Esophagus (tissue), 2 donors: ENCODE results near the gene PCSK4. TPM values are rescaled to one million over a fixed set of nuclear protein-coding genes. Genes with fewer than 3 reads are reported as not detected.

Experiments used
- H3K27ac ChIP-seq, 2 donors: one replicate each; pipeline ENCODE4 v1.5.1; 2013; ENCODE audit warnings: low read depth in 2 of 2, mild to moderate bottlenecking in 2 of 2, inconsistent platforms in 1 of 2, low read length in 1 of 2, moderate library complexity in 1 of 2
- H3K27me3 ChIP-seq, 2 donors: one replicate each; pipeline ENCODE4 v1.6.1; 2013; ENCODE audit warnings: low read length in 2 of 2, control low read depth in 1 of 2, mild to moderate bottlenecking in 1 of 2; ENCODE audit not compliant: insufficient read depth in 2 of 2, control insufficient read depth in 1 of 2
- H3K36me3 ChIP-seq, 2 donors: one replicate each; pipeline ENCODE4 v1.6.1; 2013; ENCODE audit warnings: low read length in 1 of 2; ENCODE audit not compliant: control insufficient read depth in 2 of 2, insufficient read depth in 2 of 2
- H3K4me1 ChIP-seq, 2 donors: one replicate each; pipeline ENCODE4 v1.6.1; 2013; ENCODE audit warnings: low read length in 1 of 2; ENCODE audit not compliant: control insufficient read depth in 2 of 2, insufficient read depth in 2 of 2
- H3K4me3 ChIP-seq, 2 donors: one replicate each; pipeline ENCODE4 v1.5.1; 2013; ENCODE audit warnings: low read length in 2 of 2, mild to moderate bottlenecking in 2 of 2, low read depth in 1 of 2, moderate library complexity in 1 of 2
- H3K9me3 ChIP-seq, 2 donors: one replicate each; pipeline ENCODE4 v1.6.1; 2013; ENCODE audit warnings: mild to moderate bottlenecking in 2 of 2, low read depth in 1 of 2, low read length in 1 of 2, moderate library complexity in 1 of 2; ENCODE audit not compliant: control insufficient read depth in 2 of 2, insufficient read depth in 1 of 2
- WGBS, 2 donors: extraction: QIAGEN DNeasy Blood & Tissue Kit; methylation state at CpG; one replicate each; pipeline ENCODE4 v1.1.7; 2013; 5-methylcytosine and 5-hydroxymethylcytosine counted together
- polyA plus RNA-seq, 2 donors: library from polyadenylated mRNA; stranded (reverse); fragments of 200-250 nt; gene quantifications; one replicate each; pipeline ENCODE4 v1.2.3, GENCODE V29; 2013
- donor health status: healthy with polysubstance abuse.
- donor health status: Bipolar disorder and iron deficiency.

Gene PCSK4
- polyA plus RNA-seq, 2 donors, result 1.9 to 4.0 TPM

DNA sequence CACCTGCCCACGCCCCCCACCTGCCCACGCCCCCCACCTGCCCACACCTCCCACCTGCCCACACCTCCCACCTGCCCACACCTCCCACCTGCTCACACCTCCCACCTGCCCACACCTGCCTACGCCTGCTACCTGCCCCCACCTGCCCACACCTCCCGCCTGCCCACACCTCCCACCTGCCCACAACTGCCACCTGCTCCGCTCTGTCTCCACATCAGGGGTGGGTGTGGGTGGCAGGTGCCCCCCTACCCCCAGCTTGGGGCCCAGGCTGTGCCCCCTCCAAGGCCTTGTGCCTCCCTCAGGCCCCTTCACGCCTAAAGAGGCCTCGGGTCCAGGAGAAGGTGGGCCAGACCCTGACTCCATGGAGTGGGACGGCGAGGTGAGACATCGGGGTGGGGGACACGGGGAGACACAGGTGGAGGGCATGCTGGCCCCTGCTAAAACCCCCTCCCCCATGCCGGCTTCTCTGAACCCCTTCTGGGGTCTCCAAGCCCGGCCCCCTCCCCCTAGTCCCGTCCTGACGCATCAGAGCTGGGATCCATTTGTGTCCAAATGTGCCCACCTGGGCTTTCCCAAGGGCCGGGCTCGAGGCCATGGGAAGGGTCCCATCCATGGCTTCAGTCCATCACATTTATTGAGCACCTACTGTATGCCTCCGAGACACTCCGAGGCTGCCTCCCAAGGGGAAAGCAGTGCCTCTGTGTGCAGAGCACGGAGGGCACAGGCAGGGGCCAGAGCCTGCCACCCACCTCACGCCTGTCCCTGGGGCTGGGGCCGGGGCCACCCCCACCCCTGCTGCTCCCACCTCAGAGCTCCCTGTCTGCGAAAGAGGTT, 38.7 kb upstream of the PCSK4 start:
- H3K4me1 ChIP-seq, result peaks cover 3 to 4% of the 10 kb centered on the region in 2 donors
- H3K27me3 ChIP-seq, result peaks cover 0 to 3% of the 10 kb centered on the region in 2 donors
- H3K9me3 ChIP-seq, result peaks cover 3% of the 10 kb centered on the region in 2 donors
- H3K36me3 ChIP-seq, result no peaks in the 10 kb centered on the region
- no peak overlapping the region for H3K4me3 ChIP-seq
- 70 to 80% methylated on average over 22 to 23 of the region's 23 CpGs for WGBS, 2 donors
- no peak overlapping the region for H3K27ac ChIP-seq

DNA sequence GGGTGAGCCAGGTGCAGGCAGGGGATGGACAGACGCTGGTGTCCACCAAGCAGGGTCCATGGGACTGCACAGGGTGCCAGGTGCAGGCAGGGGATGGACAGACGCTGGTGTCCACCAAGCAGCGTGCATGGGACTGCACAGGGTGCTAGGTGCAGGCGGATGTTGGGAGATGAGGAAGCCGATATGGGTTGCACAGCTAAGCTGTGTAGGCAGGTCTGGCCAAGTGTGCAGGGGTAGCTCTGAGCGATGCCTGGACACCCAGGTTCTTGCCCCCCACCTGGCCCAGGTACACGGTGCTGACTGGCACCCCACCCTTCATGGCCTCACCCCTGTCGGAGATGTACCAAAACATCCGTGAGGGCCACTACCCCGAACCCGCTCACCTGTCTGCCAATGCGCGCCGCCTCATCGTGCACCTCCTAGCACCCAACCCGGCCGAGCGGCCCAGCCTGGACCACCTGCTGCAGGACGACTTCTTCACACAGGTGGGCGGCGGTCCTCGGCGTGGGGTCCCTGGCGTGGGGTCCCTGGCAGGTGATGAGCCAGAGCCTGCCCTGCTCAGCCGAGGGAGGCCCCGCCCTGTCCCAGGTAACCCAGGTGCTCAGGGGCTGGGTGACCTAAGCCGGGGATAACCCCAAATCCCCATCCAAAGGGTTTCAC, 37.6 kb upstream of the PCSK4 start:
- WGBS, 2 donors, result 74 to 78% methylated on average over 27 of the region's 27 CpGs
- H3K9me3 ChIP-seq, result peaks cover 3% of the 10 kb centered on the region in 2 donors
- no peaks in the 10 kb centered on the region for H3K36me3 ChIP-seq
- H3K4me1 ChIP-seq, result peaks cover 3 to 4% of the 10 kb centered on the region in 2 donors
- peaks cover 0 to 7% of the 10 kb centered on the region in 2 donors for H3K27me3 ChIP-seq
- H3K4me3 ChIP-seq, result no peak overlapping the region
- no peak overlapping the region for H3K27ac ChIP-seq

DNA sequence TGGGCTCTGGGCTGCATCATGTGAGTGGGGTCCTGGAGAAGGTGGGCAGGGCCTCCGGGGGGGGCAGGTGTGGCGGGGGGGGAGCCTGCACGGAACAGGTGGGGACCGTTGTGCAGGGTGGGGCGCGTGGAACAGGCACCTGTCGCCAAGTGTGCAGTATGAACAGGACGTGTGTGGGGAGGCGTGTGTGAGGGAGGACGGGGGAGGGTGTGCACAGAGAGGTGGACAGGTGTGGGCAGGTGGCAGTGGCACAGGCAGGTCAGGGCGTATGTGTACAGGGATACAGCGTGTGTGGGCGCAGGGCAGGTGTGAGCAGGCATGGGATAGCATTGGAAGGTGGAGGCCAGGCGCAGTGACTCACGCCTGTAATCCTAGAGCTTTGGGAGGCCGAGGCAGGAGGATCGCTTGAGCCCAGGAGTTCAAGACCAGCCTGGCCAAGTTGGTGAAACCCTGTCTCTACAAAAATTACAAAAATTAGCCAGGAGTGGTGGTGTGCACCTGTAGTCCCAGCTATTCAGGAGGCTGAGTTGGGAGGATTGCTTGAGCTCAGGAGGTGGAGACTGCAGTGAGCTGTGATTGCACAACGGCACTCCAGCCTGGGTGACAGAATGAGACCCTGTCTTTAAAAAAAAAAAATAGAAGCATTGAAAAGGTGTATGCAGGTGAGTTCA, 37.0 kb upstream of the PCSK4 start:
- H3K27ac ChIP-seq, result no peak overlapping the region
- H3K4me3 ChIP-seq, result no peak overlapping the region
- H3K36me3 ChIP-seq, result no peaks in the 10 kb centered on the region
- peaks cover 3% of the 10 kb centered on the region in 2 donors for H3K9me3 ChIP-seq
- H3K4me1 ChIP-seq, result peaks cover 3 to 4% of the 10 kb centered on the region in 2 donors
- H3K27me3 ChIP-seq, result peaks cover 0 to 7% of the 10 kb centered on the region in 2 donors
- WGBS, 2 donors, result 48 to 58% methylated on average over 18 of the region's 18 CpGs

DNA sequence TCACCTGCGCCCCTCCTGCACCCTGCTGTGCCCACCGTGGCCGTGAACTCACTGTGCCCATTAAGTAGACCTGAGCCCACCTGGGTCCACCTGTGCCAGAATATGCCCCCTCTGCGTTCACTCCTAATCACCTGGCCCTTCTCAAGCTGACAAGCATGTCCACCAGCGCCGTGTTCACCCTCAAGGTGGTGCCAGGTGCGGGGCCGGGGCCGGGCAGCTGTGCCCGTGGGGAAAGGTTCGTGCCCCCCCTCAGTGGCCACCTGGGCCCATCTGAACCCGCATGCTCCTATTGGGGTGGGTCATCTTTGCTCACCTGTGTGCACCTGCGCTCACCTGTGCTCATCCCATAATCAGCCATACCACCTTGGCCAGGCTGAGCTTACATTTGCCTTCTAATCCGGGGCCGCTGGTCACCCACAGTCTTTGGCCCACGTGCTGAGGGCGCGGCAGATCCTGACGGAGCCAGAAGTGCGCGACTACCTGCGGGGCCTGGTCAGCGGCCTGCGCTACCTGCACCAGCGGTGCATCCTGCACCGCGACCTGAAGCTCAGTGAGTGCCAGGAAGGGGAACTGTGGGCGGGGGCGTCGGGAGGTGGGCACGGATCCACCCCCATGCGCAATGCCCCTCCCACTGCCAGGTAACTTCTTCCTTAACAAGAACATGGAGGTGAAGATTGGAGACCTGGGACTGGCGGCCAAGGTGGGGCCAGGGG, 36.1 kb upstream of the PCSK4 start:
- peaks cover 3% of the 10 kb centered on the region in 2 donors for H3K9me3 ChIP-seq
- WGBS, 2 donors, result 74 to 80% methylated on average over 33 of the region's 33 CpGs
- H3K4me1 ChIP-seq, result peaks cover 3 to 4% of the 10 kb centered on the region in 2 donors
- peaks cover 0 to 7% of the 10 kb centered on the region in 2 donors for H3K27me3 ChIP-seq
- no peak overlapping the region for H3K27ac ChIP-seq
- H3K4me3 ChIP-seq, result no peak overlapping the region
- no peaks in the 10 kb centered on the region for H3K36me3 ChIP-seq

DNA sequence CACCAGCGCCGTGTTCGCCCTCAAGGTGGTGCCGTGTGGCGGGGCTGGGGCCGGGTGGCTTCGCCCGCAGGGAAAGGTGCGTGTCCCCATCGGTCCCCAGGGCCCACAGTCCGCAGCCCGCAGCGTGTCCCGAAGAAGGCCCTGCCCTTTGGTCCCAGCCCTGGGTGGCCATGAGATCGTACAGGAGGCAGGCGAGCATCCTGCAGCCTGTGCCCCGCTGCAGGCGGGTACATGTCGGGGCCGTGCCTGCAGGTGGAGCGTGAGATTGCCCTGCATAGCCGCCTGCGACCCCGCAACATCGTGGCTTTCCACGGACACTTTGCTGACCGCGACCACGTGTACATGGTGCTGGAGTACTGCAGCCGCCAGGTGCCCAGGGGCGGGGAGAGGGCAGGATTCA, 35.2 kb upstream of the PCSK4 start:
- WGBS, 2 donors, result 44 to 50% methylated on average over 29 to 31 of the region's 31 CpGs
- H3K27ac ChIP-seq, result no peak overlapping the region
- H3K4me1 ChIP-seq, result peaks cover 3 to 4% of the 10 kb centered on the region in 2 donors
- H3K27me3 ChIP-seq, result peaks cover 0 to 7% of the 10 kb centered on the region in 2 donors
- no peak overlapping the region for H3K4me3 ChIP-seq
- H3K36me3 ChIP-seq, result no peaks in the 10 kb centered on the region
- H3K9me3 ChIP-seq, result peaks cover 3% of the 10 kb centered on the region in 2 donors

DNA sequence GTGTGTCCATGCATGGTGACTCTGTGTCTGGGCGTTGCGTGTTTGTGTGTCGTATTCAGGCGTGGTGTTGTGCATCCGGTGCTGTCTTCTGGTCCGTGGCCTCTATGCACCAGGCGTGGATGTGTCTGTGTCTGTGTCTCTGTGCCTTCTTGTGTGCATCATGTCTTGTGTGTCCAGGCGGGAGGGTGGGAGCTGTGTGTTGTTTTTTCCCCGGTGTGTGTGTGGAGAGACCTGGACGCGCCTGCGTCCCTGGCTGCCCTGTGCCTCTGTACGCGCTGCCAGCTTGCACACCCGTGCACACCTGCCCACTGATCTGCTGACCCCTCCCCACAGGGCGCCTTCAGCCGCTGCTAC, 34.8 kb upstream of the PCSK4 start:
- WGBS, 2 donors, result 49 to 55% methylated on average over 17 of the region's 17 CpGs
- peaks cover 3% of the 10 kb centered on the region in 2 donors for H3K9me3 ChIP-seq
- no peak overlapping the region for H3K4me3 ChIP-seq
- H3K27me3 ChIP-seq, result peaks cover 0 to 7% of the 10 kb centered on the region in 2 donors
- H3K36me3 ChIP-seq, result no peaks in the 10 kb centered on the region
- no peak overlapping the region for H3K27ac ChIP-seq
- H3K4me1 ChIP-seq, result peaks cover 3 to 4% of the 10 kb centered on the region in 2 donors

DNA sequence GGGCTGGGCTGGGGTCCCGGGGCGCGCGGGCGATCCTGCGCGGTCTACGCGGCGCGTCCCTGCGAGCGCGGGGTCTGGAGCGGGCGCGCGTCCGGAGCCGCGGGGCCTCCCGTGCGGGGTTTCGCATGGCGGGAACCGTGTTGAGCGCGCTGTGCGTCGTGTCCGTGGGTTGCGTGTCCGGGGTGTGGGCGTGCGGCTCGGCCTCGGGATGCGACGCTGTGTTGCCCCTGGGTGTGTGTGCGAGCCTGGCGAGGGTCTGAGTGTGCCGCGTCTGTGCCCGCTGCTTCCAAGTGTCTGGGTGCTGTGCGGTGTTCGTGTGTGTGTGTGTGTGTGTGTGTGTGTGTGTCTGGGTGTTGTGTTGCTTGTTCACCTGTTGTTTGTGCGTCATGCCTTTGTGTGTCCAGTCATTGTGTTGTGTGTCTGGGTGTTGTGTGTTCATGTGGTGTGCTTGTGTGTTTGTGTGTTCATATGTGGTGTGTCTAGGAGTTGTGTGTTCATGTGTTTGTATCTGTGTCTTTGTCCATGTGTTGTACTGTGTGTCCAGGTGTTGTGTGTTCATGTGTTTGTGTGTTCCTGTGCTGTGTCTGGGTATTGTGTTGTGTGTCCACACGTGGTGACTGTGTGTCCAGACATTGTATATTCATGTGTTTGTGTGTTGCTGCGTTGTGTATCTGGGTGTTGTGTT, 34.3 kb upstream of the PCSK4 start:
- peak overlapping the region in 1 of 2 donors; percentile 34 for H3K4me3 ChIP-seq

DNA sequence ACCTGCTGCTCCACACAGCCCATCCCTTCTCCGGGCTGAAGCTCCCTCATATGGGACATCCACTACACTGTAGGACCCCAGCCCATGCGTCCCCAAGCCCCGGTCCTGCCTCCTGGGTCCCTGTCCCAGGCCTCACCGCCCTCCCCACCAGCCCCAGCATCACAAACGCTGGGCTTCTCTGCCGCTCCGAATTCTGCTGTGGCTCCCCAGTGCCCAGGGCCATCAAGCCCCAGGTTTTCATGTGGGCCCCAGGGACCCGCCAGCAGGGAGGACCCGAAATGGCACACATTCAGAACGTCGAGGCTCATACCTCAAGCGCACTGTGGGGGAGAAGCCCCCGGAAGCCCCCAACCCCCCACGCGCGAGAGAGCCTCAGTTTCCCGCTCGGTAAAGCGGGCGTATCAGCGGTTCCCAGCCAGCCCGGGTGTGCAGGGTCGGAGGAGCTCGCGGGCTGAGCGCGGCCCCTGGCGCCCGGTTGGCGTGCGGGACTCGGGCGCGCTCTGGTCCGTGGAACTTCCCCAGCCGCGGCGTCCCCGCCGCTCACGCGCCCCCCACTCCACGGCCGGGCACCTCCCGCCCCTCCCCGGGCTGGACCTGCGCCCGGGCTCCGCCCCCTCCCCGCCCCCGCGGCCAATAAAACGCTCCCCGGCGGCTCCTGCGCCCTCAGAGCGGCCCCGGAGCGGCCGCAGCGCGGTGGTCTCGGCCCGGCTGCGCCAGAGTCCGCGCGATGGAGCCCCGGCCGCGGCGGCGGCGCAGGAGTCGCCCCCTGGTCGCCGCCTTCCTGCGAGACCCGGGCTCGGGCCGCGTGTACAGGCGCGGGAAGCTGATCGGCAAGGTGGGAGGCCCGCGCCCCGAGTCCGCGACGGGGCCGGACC, 33.5 kb upstream of the PCSK4 start, which contains the start of gene PLK5:
TSS of gene PLK5 (plus strand) at position 666 of the 875 bp plus-strand sequence. CDS start 2,920 bp downstream, outside the sequence.
- Histone ChIP-seq H3K4me3 (peak within 1 kb of the TSS in 1 of 2 donors; percentile 34), H3K27ac (no peak within 1 kb of the TSS), H3K27me3 (peaks cover 0 to 7% of the 10 kb centered on the region in 2 donors), H3K9me3 (peaks cover 3% of the 10 kb centered on the region in 2 donors), H3K4me1 (peaks cover 3 to 4% of the 10 kb centered on the region in 2 donors), H3K36me3 (no peaks in the 10 kb centered on the region)
- WGBS, 2 donors, result 9 to 15% methylated on average over 53 to 92 of the region's 92 CpGs

More for the DNA sequence above, 34.3 kb upstream of the PCSK4 start:
- 8 to 12% methylated on average over 46 to 49 of the region's 49 CpGs for WGBS, 2 donors
- peaks cover 0 to 7% of the 10 kb centered on the region in 2 donors for H3K27me3 ChIP-seq
- no peaks in the 10 kb centered on the region for H3K36me3 ChIP-seq
- H3K4me1 ChIP-seq, result peaks cover 3 to 4% of the 10 kb centered on the region in 2 donors
- H3K27ac ChIP-seq, result no peak overlapping the region
- peaks cover 3% of the 10 kb centered on the region in 2 donors for H3K9me3 ChIP-seq
